ENCODE data around the gene MAST4.

MAST4 gene

DNA sequence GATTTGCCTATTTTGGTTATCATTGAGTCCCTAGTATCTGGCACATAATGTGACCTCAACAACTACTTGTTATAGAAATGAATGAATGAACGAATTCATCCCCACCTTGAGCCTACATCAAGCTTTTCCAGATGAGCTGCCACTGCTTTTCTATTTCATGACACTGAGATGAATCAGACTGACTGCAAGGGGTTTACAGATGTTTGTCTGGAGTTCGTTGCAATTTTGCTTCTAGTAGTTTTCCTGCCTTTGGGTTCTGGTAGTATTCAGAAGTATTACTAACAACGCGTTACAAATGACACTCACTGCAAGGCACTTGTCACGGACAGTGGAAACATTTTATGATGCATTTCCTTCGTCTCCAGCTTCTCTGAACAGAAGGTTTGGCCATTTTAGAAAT, 378.1 kb downstream of the MAST4 start:
- no peak for DNase-seq

DNA sequence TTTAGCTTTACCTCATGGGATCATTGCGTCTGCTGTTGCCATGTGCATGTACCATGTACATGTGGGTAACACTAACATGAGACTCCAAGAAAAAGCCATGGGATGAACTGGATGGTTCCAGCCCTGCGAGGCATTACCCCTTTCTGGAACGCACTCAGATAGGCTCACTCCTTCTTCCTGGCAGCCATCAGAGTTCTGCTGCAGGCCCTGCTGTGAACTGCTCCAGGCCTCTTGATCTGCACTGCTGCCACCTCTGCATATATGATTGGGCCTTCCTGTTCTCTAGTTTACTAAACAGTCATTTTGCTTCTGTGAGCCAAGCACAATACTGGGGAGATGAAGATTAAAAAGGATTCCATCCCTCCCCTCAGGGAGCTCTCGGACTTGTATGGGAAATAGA, 379.9 kb downstream of the MAST4 start:
- DNase-seq = no peak

DNA sequence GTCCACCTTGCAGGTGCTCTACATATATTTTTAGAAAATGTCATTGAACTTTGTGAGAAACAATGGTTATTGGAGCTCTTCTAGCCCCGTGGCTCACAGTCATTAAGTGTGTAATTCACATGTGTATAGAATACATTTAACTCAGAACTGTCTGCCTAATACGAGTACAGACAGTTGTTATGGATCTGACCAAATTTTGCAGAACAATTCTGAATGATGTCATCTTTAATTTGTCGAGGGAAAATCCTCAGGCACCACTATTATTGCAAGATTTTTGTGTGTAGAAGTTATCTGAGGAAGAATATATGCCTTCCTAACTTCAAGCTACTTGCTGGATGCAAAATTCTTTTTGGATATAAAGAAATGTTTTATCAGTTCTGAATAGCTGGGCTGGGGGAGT, 383.5 kb downstream of the MAST4 start:
- no peak for DNase-seq

DNA sequence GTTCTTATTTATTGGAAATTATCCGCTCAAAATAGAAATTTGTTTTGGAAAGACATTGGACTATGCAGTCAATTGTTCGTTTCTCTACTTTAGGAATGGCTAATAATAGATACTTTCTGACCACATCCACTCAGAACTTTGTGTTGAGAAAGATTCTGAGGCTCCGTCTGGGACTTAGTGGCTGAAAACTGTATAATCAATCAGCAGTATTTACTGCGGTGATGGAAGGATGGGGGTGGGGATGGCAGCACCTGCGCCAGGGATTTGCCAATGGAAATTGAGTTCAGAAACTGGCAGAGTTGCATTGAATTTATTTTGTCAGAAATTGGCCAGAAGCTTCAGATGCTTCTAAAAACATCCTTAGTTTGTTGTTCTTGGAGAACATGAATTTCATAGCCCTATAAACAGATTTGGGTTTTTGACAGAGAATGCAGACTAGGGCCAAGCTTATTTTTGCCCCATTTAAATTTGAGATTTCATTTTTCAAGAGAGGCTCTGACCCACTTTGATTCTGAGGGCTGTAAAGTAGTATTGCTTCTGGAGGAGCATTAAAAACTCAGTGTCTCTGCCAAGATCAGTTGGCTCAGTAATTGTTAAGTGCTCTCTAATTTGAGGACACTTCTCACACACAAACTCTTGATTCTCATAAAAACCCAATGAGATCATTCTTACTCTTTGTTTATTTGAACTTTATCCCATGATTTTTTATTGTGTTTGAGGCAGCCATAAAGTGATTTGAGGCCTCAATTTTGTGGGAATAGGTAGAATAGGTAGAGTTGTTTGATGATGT, 385.3 kb downstream of the MAST4 start:
- no peak for DNase-seq

DNA sequence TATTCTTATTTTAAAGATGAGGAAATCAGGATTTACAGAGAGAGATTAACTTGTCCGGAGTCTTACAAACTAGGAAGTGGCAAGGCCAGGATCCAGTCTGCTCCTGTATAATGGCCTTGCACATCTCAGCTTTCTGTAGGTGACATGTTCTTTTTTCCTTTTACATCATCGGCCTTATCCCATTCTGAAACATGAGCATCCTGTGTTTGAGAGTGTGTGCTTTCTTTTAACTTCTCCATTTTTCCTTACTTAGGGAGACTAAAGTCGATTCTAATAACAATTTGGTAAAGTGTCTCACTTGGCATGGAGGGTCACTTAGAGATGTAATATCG, 385.8 kb downstream of the MAST4 start:
- DNase-seq = no peak

DNA sequence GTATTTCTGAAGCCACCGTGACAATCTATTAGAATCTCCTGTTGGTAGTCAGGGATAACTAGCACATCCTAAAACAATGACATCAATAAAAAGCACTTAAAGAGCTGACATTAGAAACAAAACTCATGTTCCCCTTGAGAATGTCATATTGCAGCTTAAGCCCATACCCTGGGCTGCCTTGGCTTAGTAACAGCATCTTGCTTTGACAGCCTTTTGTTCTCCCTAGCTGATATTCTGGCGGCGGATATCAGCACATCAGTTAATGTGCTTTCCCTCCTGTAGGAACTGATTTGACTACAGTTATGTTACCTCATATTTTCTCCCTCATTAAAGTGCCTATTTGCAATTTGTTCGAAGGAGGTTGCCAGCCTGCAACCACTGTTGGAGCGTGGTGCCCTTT, 386.3 kb downstream of the MAST4 start:
- DNase-seq = no peak

DNA sequence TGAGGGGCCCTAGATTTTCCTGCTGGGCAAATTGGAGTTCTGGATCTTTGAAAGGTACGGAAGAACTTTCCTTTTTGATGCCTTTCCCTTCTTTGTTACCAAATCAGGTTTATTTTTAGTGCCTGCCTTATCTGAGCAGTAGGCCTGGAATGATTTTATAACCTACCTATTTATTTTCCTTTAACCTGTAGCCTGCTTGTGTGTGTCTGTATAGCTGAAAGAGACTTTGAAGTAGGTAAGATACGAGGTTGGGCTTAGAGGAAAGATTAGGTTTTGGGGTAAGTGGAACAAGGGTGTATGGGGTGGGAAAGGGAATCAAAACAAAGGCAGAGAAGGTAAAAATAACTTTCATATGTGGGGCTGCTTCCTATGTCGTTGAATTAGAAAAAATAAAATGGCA, 389.2 kb downstream of the MAST4 start:
- DNase-seq = no peak

DNA sequence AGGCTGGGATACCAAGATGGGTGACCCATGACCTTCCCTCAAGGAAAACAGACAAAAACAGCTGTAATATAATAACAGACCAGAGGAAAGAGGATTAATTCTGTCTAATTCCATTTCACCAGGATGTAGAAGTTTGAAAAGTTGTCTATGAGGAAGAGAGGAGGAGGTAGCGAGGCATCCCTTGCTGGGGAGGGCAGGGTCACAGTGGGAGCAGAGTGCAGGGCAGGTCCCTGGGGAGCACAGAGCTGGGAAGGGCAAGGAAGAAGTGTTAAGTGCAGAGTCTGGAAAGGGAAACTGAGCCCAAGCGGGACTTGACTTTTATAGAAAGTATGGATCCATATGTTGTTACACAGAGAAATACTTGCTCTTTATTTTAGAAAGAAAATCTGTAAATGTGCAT, 389.8 kb downstream of the MAST4 start:
- DNase-seq = no peak

DNA sequence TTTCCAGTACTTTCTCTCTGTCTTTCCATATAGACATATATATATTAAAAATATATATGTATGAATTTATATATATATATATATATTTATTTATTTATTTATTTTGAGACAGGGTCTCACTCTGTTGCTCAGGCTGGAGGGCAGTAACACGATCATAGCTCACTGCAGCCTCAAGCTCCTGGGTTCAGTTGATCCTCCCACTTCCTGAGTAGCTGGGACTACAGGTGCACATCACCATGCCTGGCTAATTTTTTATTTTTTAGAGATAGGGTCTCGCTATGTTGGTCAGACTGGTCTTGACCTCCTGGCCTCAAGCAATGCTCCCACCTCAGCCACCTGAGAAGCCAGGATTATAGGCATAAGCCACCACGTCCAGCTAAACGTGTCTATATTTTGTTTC, 390.3 kb downstream of the MAST4 start:
- no peak for DNase-seq

DNA sequence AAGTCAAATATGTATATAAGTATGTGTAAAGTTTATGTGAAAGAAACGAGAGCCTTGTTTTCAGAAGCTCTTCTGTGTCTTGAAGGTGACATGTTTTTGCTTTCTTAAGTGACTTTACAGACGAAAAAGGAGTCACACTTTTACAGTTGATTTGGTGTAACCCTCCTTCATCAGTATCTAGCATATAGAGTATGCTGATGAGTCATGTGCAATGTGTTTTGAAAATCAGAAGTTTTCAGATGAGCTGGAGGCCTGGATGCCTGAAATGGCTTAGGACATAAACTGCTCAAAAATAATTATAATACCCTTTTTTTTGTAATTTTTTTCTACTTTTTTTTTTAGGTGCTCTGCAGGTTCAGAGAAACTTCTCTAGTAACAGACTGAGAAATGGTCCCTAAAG, 390.9 kb downstream of the MAST4 start:
- DNase-seq = no peak

DNA sequence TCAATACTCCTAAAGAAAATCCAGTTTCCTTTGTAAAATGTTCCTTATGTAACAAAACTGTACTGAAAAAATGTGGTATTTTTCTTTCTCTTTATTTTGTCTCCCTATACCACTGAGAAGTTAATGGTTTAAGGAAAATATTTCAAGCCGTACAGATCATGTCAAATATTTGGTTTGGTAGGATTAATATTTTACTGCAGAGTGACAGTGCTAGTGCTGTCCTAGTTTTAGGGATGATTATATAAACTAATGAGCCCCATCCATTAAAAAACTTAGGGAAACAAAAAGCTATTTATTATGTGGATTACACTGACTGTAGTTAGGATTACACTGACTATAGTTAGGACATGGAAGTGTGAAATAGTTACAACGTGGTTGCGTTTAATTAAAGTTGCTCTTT, 391.3 kb downstream of the MAST4 start:
- DNase-seq = no peak

DNA sequence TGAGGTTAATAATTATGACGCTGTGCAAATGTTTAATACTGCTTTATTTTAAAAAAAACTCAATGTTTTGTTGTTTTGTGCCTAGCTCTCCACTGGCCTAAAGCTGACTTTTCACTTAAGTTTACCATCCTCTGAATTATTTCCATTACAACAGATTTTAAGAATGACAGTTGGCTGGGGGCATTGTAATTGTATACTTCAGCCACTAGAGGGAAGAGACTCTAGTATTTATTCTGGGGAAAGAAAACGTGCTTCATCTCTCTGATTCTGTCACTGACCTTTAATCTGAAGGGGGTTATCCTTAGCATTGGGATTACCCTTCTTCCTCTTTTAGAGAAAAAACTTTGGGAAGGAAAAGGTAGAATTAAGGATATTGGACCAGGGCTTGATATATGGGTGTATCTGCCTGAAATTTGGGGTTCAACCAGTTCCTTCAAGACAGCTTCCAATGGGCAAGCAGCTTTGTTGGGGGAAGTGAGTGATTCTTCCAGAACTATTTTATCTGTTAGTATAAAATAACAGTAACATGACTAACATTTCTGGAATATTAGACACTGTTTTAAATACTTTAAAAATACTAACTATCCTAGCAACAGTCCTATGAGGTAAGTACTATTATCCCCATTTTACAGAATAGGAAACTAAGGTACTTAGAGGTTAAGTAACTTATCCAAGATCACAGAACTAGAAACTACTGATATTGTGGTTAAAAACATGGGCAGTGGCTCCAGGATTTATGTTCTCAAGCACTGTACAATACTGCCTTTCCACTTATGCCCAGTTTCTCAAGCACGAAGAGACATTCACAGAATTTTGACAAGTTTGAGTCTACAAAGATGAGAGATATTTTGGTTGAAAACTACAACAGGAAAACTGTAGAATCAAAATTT, 392.0 kb downstream of the MAST4 start:
- peak in 1 of 2 experiments; percentile 5 for DNase-seq

DNA sequence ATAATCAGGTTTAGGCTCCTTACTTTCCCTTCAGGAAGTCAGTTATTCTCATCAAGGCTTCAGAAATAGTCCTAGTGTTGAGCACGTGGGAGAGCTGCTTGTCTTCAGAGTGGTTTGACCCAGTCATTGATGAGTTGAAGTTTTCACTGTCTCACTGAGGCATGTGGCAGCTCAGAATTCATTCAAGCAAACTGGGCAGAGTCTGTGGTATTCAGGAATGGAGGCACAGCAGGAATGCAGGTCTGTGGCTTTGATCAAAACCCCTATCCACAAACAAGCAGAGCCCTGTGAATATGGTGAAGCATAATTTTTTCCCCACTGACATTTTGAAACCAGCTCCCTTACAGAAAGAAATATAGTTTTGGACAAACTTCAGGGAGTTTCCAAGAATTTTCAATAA, 393.1 kb downstream of the MAST4 start:
- no peak for DNase-seq

DNA sequence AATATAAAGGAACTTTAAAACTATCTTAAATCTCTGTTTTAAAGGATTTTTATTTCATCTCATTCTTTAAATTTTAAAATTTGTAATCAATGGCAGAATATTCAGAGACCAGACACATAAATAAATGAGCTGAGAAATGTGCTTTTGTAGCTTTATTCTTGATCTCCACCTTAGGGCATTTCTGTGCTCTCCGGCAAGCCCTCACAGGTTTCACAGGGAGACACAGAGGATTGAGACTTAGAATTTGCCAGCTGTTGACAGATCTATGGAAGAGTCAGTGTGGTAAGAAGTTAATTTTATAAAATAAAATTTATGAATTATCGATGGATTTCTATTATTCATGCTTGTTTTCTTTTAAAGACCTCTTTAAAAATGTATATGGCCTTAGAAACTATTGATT, 393.6 kb downstream of the MAST4 start:
- DNase-seq = no peak

DNA sequence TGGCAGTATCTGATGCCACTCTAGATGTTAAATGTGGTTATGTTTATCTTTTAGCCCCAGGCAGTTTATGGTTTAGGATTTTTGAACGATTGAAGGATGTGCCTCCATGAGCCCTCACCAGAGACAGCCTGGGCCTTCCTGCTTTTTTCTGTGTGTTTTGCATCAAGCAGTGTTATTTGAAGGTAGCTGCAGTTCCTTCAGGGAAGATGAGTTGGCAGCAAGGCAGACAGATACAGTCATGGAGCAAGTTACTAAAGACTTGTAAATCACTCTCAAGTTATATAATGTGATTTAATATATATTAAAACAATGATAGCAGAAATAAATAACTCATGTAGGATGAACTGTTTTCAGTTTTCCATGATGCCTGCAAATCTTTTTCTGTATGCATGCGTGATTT, 395.6 kb downstream of the MAST4 start:
- no peak for DNase-seq

DNA sequence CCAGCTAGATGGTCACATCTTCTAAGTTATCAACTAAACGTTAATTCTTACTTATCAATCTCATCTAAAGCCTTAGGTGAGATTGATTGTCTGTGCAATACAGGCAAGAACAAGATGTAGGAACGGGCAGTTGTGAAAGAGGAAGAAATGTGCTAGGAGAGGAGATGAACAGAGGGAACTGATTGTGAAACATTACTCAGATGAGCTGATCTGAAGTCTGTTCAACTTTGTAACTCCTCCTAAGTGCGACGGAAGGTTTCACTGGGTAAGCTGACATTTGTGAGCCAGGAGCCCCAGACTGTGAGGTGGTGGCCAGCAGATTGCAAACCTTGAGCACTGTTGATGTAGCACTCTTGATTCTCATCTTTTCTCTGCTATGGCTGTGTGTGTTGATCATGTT, 396.4 kb downstream of the MAST4 start:
- DNase-seq = no peak

DNA sequence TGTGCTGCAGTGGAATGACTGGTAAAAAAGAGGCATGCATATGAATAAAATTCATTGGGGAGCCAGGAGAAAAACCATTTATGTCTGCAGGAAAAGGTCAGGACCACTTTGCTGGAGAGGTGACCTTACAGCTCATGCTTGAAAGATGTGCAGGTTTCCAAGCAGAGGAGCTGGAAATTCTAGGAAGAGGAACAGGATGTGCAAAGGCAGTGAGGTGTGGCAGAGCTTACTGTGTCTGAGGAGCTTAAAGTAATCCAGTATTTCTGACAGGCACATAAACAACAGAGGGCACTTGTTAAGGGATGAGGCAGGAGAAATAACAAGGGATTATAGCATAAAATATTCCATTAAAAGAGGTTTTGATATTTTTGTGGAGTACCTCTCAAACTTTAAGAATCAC, 397.3 kb downstream of the MAST4 start:
- no peak for DNase-seq

DNA sequence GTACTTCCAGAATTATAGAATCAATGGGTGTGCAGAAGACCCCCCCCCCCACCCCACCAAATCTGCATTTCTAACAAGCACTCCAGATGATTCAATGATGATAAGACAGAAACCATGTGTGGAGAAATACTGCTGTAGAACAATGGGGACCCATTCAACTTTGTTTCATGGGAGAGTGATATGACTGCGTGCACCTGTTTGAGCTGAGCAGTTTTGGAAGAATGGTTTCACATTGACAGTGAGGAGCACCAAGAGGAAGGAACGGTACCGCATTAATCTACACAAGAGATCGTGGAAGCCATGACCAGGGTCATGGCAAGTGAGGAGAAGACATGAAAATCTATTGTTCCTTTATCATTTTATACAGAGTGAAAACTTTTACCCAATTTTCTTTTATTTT, 397.7 kb downstream of the MAST4 start:
- DNase-seq = no peak

DNA sequence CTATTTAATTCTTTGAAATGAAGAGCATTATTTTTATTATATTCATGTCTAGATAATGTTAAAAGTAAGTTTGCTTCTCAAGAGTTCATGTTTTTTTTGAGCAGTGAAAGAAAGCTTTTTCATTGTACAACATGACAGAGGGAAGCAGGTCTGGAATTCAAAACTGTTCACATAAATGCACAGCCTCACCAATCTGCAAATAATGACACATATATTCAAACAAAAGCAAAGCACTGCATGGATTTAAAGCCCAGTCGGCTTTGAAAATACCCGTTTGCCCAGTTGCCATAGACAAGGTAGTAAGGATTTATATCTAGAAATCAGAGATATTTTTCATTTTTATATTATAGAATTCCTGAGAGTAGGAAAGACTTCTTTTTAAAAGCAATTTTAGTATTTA, 398.6 kb downstream of the MAST4 start:
- no peak for DNase-seq

DNA sequence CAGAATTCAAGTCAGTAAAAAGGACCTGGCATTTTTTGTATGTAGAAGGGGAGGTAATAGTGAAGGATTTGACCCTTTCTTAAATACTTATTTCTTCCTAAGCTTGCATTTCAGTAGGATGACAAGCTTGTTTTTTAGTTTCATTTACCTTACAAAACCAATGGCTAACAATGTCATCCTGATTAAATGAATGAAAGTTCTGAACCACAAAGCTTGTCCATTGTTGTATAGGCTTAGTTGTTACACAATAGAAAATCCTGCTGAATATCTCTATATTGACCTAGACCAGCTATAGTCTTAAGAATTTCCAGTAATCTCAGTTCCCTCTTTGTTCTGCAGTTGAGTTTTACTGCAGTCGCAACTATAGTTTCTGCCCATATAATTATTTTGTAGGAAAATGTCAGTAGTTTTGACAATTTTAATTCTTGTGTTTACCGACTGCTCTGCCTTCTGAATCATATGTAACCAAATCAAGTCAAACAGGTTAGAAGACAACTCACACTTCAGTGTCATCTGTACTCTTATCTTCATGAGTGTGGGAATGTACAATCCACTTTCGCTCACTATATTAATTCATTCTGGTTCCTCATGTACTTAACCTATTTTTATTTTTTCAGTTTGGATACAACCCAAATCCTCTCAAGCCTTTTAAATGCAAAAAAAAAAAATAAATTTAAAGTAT, 404.7 kb downstream of the MAST4 start:
- no peak for DNase-seq

DNA sequence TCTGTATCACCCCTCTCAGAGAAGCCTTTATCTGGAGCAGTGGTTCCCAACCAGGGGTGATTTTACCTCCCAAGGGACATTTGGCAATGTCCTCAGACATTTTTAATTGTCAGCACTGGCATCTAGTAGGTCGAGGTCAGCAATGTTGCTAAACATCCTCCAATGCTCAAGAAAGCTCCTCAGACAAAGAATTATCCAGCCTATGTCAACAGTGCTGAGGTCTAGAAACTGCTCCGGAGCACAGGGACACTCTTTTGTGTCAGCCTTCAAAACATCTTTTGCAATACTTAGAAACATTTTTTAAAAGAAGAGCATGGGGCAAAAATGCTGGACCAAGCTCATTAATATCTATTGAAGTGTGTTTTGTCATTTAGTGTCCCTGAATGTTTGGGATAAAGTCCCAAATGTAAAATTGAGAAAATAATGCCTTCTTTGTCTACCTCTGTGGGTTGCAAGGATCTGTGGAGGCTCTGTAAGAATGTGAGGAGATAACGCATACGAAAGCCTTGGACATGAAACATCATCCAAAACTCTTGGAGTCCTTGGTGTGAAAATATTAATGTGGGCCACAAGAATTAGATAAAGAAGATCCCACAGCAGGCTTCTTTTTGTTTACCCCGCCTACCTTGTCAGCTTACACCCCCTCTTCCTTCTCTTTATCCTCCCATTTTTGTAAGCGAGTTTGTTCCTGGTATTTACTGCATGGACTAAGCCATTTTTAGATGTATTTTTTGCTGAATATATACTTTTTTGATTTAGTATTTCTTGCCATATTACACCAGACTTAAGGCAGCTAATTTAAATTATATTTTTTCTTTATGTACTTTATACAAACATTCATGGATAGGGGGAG, 406.9 kb downstream of the MAST4 start:
- DNase-seq = no peak

DNA sequence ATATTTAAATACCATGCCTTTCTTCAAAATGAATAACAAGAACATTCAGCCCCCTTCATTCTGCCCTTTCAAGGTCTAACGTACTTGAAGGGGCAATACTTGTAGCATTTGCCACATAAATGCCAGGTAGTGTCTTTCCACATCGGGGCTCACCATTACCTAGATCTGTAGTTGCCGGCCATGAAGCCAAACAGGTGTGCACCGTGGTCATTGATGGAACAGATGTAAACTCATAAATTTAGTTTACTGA, 407.4 kb downstream of the MAST4 start:
- no peak for DNase-seq

Data from NCI-H446 (cell line).